ENCODE measurements around the gene PHLDB3. TPM values are rescaled to one million over a fixed set of nuclear protein-coding genes. Genes with fewer than 3 reads are reported as not detected.

The PHLDB3 gene
- polyA plus RNA-seq, 1 experiment = 4.2 TPM

DNA sequence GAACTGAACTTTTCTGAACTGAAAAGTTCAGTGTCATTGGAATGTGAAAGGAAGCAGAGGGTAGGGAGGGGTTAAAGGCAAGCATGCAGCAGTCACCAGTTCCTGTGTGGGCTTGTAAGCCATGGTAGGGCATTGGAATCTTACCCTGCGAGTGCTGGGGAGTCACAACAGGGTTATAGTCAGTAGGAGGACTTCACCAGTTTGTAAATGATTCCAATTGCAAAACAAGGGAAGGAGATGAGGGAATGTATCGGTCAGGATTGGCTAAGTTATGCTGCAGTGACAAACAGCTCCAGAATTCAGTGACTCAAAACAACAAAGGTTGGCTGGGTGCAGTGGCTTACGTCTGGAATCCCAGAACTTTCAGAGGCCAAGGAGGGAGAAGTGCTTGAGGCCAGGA lies 52.0 kb downstream of the PHLDB3 start:
- H3K27me3 ChIP-seq (ENCODE audit: control insufficient read depth, insufficient read depth, low read length) = peaks cover 11% of the 10 kb centered on the region
- no peak for DNase-seq (ENCODE audit: low read depth, low spot score)
- CTCF ChIA-PET = interaction anchor here (2.5 kb wide), 1 partner anchor 67 kb away, joined by 5 read pairs; no protein-coding TSS in a partner anchor
- no peak overlapping the region for H3K27ac ChIP-seq (ENCODE audit: low read depth, low read length)
- no peak overlapping the region for H3K4me3 ChIP-seq (ENCODE audit: low read depth, low read length)
- H3K9me3 ChIP-seq (ENCODE audit: control insufficient read depth, insufficient read depth, low read length) = peaks cover 7% of the 10 kb centered on the region; the same call in 1 of the 2 replicates
- POLR2A ChIA-PET = no interaction called here
- TF ChIP-seq, protein P1, sequence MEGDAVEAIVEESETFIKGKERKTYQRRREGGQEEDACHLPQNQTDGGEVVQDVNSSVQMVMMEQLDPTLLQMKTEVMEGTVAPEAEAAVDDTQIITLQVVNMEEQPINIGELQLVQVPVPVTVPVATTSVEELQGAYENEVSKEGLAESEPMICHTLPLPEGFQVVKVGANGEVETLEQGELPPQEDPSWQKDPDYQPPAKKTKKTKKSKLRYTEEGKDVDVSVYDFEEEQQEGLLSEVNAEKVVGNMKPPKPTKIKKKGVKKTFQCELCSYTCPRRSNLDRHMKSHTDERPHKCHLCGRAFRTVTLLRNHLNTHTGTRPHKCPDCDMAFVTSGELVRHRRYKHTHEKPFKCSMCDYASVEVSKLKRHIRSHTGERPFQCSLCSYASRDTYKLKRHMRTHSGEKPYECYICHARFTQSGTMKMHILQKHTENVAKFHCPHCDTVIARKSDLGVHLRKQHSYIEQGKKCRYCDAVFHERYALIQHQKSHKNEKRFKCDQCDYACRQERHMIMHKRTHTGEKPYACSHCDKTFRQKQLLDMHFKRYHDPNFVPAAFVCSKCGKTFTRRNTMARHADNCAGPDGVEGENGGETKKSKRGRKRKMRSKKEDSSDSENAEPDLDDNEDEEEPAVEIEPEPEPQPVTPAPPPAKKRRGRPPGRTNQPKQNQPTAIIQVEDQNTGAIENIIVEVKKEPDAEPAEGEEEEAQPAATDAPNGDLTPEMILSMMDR (IDR thresholded peaks at IDR 0.05; ENCODE audit: low read depth, low read length) = no peak

DNA sequence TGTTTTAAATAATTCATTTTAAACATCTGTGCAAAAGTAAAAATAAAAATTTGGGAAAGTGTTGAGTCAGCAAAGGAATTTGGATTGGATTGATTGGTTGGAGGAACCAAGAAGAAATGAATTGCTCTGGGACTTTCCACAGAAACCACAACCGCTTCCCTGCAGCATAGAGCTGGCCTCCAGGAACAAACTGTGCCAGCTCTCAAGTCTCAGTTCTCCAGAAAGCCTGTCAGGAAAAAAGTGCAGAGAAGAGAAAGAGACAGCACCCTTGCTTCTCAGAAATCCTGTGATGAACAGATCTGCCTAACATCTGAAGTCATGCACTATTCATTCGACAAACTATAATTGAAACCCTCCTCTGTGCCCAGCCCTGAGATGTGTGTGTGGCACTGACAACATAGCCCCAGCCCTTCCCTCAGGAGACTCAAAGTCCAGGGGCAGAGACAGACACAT lies 54.0 kb downstream of the PHLDB3 start:
- peak overlapping the region; percentile 39 for H3K27ac ChIP-seq (ENCODE audit: low read depth, low read length)
- CTCF ChIA-PET = interaction anchor here (1.7 kb wide), 1 partner anchor 69 kb away, joined by 14 read pairs; no protein-coding TSS in a partner anchor

DNA sequence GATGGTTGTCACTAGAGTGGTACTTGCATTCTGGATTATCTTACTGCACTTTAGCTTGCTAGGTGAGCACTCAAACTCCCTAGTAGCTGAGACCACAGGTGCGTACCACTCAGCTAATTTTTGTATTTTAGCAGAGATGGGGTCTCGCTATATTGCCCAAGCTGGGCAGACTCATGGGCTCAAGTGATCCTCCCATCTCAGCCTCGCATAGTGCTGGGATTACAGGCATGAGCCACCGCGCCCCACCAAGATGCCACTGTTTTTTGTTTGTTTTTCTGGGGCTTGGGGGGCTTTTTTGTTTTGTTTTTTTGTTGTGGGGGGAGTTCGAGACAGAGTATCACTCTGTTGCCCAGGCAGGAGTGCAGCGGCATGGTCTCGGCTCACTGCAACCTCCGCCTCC lies 56.9 kb downstream of the PHLDB3 start:
- peaks cover 3% of the 10 kb centered on the region; the same call in 1 of the 2 replicates for H3K9me3 ChIP-seq (ENCODE audit: control insufficient read depth, insufficient read depth, low read length)
- no peak overlapping the region for H3K4me3 ChIP-seq (ENCODE audit: low read depth, low read length)
- ChIA-PET POLR2A (interaction anchor here (1.0 to 2.2 kb wide), 2 partner anchors 56 to 72 kb away, joined by 3 to 13 read pairs; no protein-coding TSS in a partner anchor), CTCF (interaction anchor here (0.6 to 7.9 kb wide), 30 partner anchors 8 to 345 kb away, joined by 3 to 385 read pairs (median 7); partner anchors contain the start of genes ETHE1 and PHLDB3)
- TF ChIP-seq, protein P1 (IDR thresholded peaks at IDR 0.05; ENCODE audit: low read depth, low read length) = no peak
- no peaks in the 10 kb centered on the region for H3K27me3 ChIP-seq (ENCODE audit: control insufficient read depth, insufficient read depth, low read length)
- H3K27ac ChIP-seq (ENCODE audit: low read depth, low read length) = no peak overlapping the region
- DNase-seq (ENCODE audit: low read depth, low spot score) = no peak

More for the DNA sequence above, 54.0 kb downstream of the PHLDB3 start:
- DNase-seq (ENCODE audit: low read depth, low spot score) = no peak
- TF ChIP-seq, protein P1 (IDR thresholded peaks at IDR 0.05; ENCODE audit: low read depth, low read length) = no peak
- H3K4me3 ChIP-seq (ENCODE audit: low read depth, low read length) = no peak overlapping the region
- H3K27me3 ChIP-seq (ENCODE audit: control insufficient read depth, insufficient read depth, low read length) = peaks cover 8% of the 10 kb centered on the region
- peaks cover 7% of the 10 kb centered on the region; the same call in 1 of the 2 replicates for H3K9me3 ChIP-seq (ENCODE audit: control insufficient read depth, insufficient read depth, low read length)
- POLR2A ChIA-PET = no interaction called here

DNA sequence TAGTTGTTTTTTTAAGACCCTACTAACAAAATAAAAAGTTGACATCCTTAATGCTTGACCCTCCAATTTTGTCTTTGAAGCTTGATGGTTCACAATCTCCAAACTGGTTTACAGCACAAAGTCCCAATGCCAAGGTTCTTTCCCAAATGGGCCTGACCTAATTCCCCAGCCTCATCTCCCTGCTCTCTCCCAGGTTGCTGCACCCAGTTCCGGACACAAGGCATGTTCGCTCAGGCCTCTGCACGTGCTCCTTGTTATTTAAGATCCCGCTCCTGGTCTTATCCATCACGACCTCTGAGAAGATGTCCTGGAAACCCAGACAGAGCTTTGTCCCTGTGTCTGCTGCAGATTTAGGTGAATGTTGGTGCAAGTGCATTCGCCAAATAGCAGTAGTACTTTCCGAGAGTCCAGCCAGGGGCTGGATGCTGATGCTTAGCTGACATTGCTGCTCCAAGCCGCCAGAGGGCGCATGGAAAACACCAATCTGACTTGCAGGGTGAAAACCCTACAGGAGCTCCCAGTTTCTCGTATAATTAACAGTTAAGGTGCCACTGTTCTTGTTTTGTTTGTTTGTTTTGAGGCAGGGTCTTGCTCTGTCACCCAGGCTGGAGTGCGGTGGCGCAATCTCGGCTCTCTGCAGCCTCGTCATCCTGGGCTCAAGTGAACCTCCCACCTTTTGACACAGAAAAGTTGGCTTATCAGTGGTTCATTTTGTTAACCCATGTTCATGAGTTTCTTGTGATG lies 57.6 kb downstream of the PHLDB3 start:
- H3K27me3 ChIP-seq (ENCODE audit: control insufficient read depth, insufficient read depth, low read length) = no peaks in the 10 kb centered on the region
- TF ChIP-seq, protein P1 (IDR thresholded peaks at IDR 0.05; ENCODE audit: low read depth, low read length) = peak; percentile 95
- ChIA-PET CTCF (interaction anchor here (0.6 to 7.9 kb wide), 32 partner anchors 8 to 345 kb away, joined by 3 to 385 read pairs (median 6); partner anchors contain the start of genes ETHE1 and PHLDB3), POLR2A (interaction anchor here (0.5 to 2.2 kb wide), 3 partner anchors 25 to 72 kb away, joined by 3 to 13 read pairs (median 8); no protein-coding TSS in a partner anchor)
- H3K9me3 ChIP-seq (ENCODE audit: control insufficient read depth, insufficient read depth, low read length) = no peaks in the 10 kb centered on the region
- DNase-seq (ENCODE audit: low read depth, low spot score) = no peak
- H3K4me3 ChIP-seq (ENCODE audit: low read depth, low read length) = no peak overlapping the region
- no peak overlapping the region for H3K27ac ChIP-seq (ENCODE audit: low read depth, low read length)

DNA sequence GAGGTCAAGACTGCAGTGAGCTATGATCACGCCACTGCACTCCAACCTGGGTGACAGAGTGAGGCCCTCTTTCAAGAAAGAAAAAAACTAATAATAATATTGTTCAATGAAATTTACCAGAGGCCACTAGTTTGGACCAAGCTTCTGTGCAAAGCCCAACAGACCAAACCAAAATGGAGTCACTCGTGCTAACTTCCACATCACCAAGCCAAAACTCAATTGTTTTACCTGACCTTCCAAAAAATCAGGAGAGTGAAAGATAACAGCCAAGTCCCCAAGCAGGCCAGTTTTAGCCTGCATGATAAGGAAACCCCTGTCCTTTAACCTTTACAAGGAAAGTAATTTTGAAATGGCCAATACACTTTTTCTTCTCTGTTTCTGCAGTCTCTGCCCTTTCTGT lies 59.1 kb downstream of the PHLDB3 start:
- ChIA-PET CTCF (interaction anchor here (0.6 to 7.9 kb wide), 6 partner anchors 51 to 166 kb away, joined by 3 to 385 read pairs (median 12); no protein-coding TSS in a partner anchor), POLR2A (no interaction called here)
- Histone ChIP-seq H3K27me3 (ENCODE audit: control insufficient read depth, insufficient read depth, low read length) (peaks cover 3% of the 10 kb centered on the region), H3K27ac (ENCODE audit: low read depth, low read length) (no peak overlapping the region), H3K9me3 (ENCODE audit: control insufficient read depth, insufficient read depth, low read length) (no peaks in the 10 kb centered on the region), H3K4me3 (ENCODE audit: low read depth, low read length) (no peak overlapping the region)
- TF ChIP-seq, protein P1 (IDR thresholded peaks at IDR 0.05; ENCODE audit: low read depth, low read length) = no peak
- DNase-seq (ENCODE audit: low read depth, low spot score) = no peak
